ENCODE data around the gene SHROOM2.
"Not testable (repeated sequence)": the region's sequence is repeated elsewhere in the genome, so short reads cannot be mapped to it uniquely, and the experiment has no call there.

SHROOM2 gene

GRCh38 chrX:9785944-9786797 is at the start of gene SHROOM2:
Gene SHROOM2, plus strand, starts transcription at chrX:9786429. Its CDS starts 117 bp downstream, at chrX:9786546.
- no peak for DNase-seq

DNA sequence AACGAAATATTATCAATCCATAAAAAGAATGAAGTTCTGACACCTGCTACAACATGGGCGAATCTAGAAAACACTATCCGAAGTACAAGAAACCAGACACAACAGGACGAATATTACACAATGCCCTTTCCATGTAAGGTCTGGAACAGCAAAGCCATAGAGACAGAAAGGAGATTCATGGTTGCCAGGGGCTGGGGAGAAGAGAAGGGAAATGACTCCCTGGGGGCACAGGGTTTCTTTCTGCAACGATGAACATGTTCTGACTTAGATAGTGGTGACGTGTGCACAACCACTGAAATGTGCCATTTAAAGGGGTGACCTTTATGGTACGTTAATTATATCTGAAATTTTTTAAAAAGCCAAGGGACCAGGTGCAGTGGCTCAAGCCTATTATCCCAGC is 48.9 kb upstream of the SHROOM2 start:
- DNase-seq, result no peak

DNA sequence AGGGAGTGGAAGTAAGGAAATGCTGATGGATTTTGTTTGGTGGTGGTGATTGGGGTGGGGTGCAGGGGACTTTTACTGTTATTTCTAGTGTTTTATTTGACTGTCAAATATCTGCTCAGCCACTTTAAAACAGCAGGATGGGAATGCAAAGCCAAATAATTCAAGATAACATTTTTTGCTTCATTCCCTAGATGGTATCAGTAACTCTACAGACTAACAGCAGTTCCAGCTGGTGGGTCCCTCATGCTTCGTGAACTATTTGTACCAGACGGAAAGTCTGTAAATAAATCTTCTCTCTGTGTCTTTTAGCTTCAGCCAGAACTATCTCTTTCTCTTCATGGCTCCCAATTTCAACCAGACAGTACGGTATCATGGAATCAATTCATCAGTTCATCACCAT is 48.1 kb upstream of the SHROOM2 start:
- no peak for DNase-seq

DNA sequence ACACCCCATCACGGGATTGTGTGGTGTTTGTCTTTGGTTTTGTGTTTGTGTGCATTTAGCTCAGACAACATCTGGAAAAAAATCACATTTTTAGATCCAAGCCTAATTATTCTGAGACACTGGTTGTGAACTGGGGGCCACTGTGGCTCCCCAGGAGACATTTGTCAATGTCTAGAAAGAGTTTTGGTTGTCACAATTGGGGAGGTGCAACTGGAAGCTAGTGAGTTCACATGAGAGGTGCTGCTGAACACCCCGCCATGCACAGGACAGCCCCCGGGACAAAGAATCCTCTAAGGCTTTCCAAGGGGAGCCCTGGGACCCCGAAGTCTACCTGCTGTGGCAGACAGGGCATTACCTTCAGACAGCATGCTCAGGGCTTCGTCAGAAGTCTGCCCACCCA is 47.1 kb upstream of the SHROOM2 start:
- no peak for DNase-seq

GRCh38 chrX:9745417-9746115 is 40.7 kb upstream of the SHROOM2 start:
- DNase-seq, result no peak

GRCh38 chrX:9746148-9746888 is 39.9 kb upstream of the SHROOM2 start:
- DNase-seq, result no peak

GRCh38 chrX:9747644-9748043 is 38.6 kb upstream of the SHROOM2 start:
- DNase-seq, result no peak

DNA sequence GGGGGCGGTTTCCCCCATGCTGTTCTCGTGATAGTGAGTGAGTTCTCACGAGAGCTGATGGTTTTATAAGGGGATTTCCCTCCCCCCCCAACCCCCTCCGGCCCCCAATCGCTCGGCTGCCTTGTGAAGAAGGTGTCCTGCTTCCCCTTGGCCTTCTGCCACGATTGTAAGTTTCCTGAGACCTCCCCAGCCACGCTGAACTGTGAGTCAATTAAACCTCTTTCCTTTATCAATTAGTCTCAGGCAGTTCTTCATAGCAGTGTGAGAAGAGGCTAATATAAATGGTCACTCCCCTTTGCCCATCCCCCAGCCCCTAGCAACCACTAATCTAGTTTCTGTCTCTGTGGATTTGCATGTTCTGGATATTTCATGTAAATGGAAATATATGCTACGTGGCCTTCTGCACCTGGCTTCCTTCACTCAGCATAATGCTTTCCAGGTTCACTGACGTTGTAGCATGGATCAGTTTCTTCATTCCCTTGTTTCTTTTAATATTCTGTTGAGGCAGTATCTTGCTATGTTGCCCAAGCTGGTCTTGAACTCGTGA is 37.0 kb upstream of the SHROOM2 start:
- no peak for DNase-seq

GRCh38 chrX:9757366-9757765 is 28.9 kb upstream of the SHROOM2 start:
- DNase-seq, result no peak

GRCh38 chrX:9758021-9758638 is 28.1 kb upstream of the SHROOM2 start:
- DNase-seq, result no peak

- DNase-seq, result no peak
Measured at GRCh38 chrX:9759337-9759736, 26.9 kb upstream of the SHROOM2 start.

- no peak for DNase-seq
Measured at GRCh38 chrX:9765072-9765736, 21.0 kb upstream of the SHROOM2 start.

DNA sequence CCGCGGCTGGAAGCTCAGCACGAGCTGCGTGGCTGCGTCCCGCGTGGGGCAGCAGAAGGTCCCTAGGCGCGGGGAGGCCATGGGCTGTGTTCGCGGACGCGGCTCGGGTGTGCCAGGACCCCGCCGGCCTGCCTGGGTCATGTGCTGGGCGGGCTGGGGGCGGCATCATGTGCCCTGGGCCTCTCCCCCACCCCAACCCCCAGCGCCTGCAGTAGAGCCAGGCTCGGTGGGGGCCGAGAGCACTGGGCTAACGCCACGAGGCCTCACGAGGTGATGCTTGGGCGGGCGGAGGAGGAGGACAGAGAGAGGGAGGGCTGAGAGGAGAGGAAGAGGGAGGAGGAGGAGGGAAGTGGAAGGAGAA is 20.5 kb upstream of the SHROOM2 start, which contains the start of gene GPR143:
Gene GPR143 (minus strand): TSS at position 111 of the 361 bp plus-strand sequence. CDS start 30 bp downstream, at position 81.
- no peak for DNase-seq

- no peak for DNase-seq
Measured at GRCh38 chrX:9767375-9767774, 18.9 kb upstream of the SHROOM2 start.

DNA sequence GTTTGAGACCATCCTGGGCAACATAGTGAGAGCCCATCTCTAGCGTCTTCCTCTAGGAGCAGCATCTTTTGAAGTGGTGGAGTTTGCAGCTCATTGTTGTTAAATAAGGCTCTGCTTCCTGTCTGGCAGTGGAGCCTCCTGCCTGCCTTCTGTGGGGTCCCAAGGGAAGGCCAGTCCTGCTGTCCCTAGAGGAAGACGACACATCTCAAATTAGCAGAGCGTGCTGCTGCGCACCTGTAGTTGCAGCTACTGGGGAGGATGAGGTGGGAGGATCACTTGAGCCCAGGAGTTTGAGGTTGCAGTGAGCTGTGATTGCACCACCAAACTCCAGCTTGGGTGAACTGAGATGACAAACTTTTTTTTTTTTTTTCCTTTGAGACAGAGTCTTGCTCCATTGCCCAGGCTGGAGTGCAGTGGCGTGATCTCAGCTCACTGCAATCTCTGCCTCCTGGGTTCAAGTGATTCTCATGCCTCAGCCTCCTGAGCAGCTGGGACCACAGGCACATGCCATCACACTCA is 17.8 kb upstream of the SHROOM2 start:
- DNase-seq, result not testable (repeated sequence)

GRCh38 chrX:9770319-9770718 is 15.9 kb upstream of the SHROOM2 start:
- DNase-seq, result no peak

DNA sequence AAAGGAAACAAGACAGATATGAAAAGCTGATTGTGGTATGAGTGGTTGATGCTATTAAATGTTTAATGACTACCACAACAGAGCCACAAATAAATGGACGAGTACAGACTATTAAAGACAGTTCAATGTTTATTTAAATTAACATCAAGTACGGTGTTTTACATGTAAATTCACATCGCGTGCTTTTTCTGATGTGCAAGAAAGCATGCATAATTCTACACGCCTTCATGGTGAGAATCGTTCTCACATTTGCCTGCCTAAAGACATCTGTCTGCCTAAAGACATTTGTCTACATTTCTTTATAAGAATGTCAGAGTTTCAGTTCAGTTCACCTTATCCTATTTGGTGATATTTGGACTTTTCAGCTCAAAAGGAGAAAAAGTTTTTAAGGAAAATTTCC is 13.3 kb upstream of the SHROOM2 start:
- no peak for DNase-seq

GRCh38 chrX:9775930-9776329 is 10.3 kb upstream of the SHROOM2 start:
- no peak for DNase-seq

GRCh38 chrX:9781941-9782340 is 4.3 kb upstream of the SHROOM2 start:
- DNase-seq, result no peak

- no peak for DNase-seq
Measured at GRCh38 chrX:9784332-9784731, 1.9 kb upstream of the SHROOM2 start.

- no peak for DNase-seq
Measured at GRCh38 chrX:9785254-9785943, 830 bp upstream of the SHROOM2 start.

Measured in NCI-H187 treated with DMSO at 0.1 percent for 48 hours (cell line).